ENCODE measurements around the gene KHNYN. TPM values are rescaled to one million over a fixed set of nuclear protein-coding genes. Genes with fewer than 3 reads are reported as not detected.

Gene KHNYN
- total RNA-seq, result 100 to 1,000 TPM in 2 of 4 donors, 10 to 100 TPM in 2; 80.9 to 129 (median 113) TPM

DNA sequence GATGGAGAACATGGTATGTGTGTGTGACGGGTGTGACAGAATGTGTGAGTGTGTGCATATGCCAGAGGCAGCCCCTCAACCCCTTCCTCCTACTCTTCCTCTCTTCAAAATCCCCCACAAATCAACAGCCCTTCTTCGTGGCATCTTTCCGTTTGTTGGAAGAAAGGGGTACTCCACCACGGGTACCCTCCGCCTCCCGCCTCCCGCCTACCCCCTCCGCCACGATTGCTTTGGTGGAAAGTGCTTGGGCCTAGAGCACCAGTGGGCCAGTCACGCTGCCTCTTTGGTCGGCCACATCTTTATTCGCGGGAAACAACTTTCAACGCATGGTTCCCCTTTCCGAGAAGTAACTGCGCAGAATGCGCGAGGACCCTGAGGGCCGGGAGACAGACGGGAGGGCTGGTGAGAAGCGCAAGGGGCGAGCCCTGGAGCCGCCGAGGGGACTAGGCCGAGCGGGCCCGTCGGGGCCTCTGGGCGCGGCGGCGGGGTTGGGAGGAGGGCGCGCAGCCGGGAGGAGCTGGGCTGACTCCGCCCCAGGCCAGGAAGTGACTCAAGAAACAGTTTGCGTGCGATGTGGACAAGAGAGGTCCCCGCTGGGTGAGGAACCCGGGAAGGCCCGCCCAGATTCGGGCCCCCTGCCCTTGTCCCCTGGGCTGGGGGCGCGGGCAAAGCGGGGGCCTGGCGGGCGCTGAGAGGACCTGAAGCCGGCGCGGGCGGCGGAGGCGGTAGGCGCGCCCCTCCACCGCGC, at the start of gene KHNYN, which contains the start of gene CBLN3:
Gene KHNYN, plus strand, starts transcription at position 560 of the 748 bp plus-strand sequence. CDS start 777 bp downstream, outside the sequence.
Gene CBLN3, minus strand, starts transcription at position 274 of the 748 bp plus-strand sequence. CDS start 614 bp downstream, outside the sequence.
- Histone ChIP-seq H3K36me3 (peaks cover 0 to 27% (median 0%) of the 10 kb centered on the region in 3 donors), H3K4me1 (peaks cover 8 to 59% (median 12%) of the 10 kb centered on the region in 4 donors)
- TF ChIP-seq, protein P1, sequence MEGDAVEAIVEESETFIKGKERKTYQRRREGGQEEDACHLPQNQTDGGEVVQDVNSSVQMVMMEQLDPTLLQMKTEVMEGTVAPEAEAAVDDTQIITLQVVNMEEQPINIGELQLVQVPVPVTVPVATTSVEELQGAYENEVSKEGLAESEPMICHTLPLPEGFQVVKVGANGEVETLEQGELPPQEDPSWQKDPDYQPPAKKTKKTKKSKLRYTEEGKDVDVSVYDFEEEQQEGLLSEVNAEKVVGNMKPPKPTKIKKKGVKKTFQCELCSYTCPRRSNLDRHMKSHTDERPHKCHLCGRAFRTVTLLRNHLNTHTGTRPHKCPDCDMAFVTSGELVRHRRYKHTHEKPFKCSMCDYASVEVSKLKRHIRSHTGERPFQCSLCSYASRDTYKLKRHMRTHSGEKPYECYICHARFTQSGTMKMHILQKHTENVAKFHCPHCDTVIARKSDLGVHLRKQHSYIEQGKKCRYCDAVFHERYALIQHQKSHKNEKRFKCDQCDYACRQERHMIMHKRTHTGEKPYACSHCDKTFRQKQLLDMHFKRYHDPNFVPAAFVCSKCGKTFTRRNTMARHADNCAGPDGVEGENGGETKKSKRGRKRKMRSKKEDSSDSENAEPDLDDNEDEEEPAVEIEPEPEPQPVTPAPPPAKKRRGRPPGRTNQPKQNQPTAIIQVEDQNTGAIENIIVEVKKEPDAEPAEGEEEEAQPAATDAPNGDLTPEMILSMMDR (IDR thresholded peaks at IDR 0.05), result no peak
- peak; percentile 91 to 95 for TF ChIP-seq POLR2A (IDR thresholded peaks at IDR 0.05)

DNA sequence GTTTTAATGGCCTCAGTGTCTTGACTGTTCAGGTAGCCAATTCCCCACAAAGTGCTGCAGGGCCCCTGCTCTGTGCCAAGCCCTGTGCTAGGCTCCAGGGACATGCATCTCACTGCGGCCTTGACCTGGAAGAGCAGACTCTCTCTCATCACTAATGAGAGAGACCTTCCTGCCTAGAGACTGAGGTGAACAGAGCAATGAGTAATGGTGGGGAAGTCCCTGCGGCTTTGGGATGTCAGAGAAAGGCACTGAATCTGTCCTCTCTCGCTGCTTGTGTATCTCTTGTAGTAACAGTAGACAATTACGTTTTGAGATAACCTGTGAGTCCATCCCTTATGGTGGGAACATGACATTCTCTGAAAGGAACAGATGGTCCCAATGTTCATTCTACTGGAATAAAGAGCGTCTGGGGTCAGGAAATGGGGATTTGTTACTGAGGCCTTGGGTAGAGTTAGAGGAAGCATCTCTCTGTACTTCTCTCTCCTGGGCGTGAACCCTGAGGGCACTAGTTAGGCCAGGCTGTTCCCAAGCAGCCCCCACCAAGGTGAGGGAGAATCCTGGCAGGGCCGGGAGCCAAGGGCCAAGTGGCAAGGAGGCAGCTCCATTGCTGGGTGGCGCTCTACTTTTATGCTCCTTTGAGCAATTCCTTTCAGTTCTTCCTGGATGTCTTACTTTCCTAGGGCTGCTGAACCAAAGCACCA, 48.2 kb upstream of the KHNYN start:
- Histone ChIP-seq H3K36me3 (no peaks in the 10 kb centered on the region), H3K9me3 (no peaks in the 10 kb centered on the region), H3K4me1 (no peaks in the 10 kb centered on the region), H3K27me3 (no peaks in the 10 kb centered on the region), H3K4me3 (no peak overlapping the region), H3K27ac (no peak overlapping the region)
- TF ChIP-seq, protein P1 (IDR thresholded peaks at IDR 0.05), result no peak
- TF ChIP-seq POLR2A (IDR thresholded peaks at IDR 0.05), result no peak
- DNase-seq, result no peak

More for the DNA sequence above, at the start of gene KHNYN, which contains the start of gene CBLN3:
- no peaks in the 10 kb centered on the region for H3K9me3 ChIP-seq
- peak within 1 kb of the TSS; percentile 96 to 99 (median 98) for H3K27ac ChIP-seq
- H3K4me3 ChIP-seq, result peak within 1 kb of the TSS; percentile 81 to 96 (median 87)
- H3K27me3 ChIP-seq, result no peaks in the 10 kb centered on the region
- DNase-seq, result peak; percentile 87 to 96 (median 92)

DNA sequence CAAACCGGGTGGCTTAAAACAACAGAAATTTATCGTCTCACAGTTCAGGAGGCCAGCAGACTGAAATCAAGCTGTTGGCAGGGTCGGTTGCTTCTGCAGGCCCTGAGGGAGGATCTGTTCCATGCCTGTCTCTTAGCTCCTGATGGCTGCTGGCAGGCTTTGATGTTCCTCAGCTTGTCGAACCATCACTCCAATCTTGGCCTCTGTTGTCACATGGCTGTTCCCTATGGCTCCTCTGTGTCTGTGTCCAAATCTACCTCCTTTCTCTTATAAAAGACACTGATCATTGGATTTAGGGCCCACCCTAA, 47.7 kb upstream of the KHNYN start:
- DNase-seq, result no peak
- no peaks in the 10 kb centered on the region for H3K4me1 ChIP-seq
- H3K36me3 ChIP-seq, result no peaks in the 10 kb centered on the region
- no peaks in the 10 kb centered on the region for H3K27me3 ChIP-seq
- no peaks in the 10 kb centered on the region for H3K9me3 ChIP-seq
- H3K4me3 ChIP-seq, result no peak overlapping the region
- TF ChIP-seq POLR2A (IDR thresholded peaks at IDR 0.05), result no peak
- TF ChIP-seq, protein P1 (IDR thresholded peaks at IDR 0.05), result no peak
- H3K27ac ChIP-seq, result no peak overlapping the region

DNA sequence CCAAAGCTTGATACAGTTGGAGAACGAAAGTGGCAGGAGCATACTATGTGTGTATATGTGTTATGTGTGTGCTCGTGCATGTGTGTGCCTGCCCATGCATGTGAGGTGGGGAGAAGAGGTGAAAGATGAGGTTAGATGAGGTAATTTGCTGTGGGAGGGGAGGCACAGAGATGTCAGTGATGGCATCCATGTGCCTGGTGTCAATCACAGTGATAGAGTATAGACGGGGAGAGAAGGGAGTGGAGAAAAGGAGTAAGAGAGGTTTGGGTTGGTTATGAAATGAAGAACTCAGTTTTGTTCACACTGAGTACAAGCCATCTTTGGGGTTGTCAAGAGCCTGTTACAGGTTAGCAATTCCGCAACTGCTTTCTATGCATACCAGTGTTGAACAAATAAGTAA, 45.6 kb upstream of the KHNYN start:
- no peaks in the 10 kb centered on the region for H3K4me1 ChIP-seq
- TF ChIP-seq, protein P1 (IDR thresholded peaks at IDR 0.05), result no peak
- no peak for TF ChIP-seq POLR2A (IDR thresholded peaks at IDR 0.05)

DNA sequence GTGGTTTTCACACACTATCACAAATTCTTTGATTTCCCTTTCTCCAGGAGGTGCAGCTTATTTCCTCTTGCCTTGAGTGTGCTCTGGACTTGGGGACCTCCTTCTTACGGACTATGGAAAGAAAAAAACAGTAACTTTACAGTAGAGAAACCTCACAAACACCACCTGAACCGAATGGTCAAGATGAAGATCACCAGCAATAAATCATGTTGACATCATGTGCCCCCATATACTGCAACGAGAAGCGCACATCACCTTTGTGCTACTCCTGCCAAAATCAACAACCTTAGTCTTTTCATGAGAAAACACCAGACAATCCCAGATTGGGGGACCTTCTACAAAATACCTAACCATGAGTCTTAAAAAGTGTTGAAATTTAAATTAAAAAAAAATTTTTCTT, 44.2 kb upstream of the KHNYN start:
- TF ChIP-seq, protein P1 (IDR thresholded peaks at IDR 0.05), result no peak
- Histone ChIP-seq H3K36me3 (no peaks in the 10 kb centered on the region), H3K4me1 (no peaks in the 10 kb centered on the region), H3K27ac (no peak overlapping the region), H3K9me3 (no peaks in the 10 kb centered on the region), H3K4me3 (no peak overlapping the region), H3K27me3 (no peaks in the 10 kb centered on the region)
- DNase-seq, result no peak

More for the DNA sequence above, 45.6 kb upstream of the KHNYN start:
- no peak for DNase-seq
- no peaks in the 10 kb centered on the region for H3K36me3 ChIP-seq
- no peak overlapping the region for H3K4me3 ChIP-seq
- H3K27me3 ChIP-seq, result no peaks in the 10 kb centered on the region
- H3K9me3 ChIP-seq, result no peaks in the 10 kb centered on the region
- H3K27ac ChIP-seq, result no peak overlapping the region
